HG02610 (cell line): ENCODE measurements around the gene GRIK3.
"Not testable (repeated sequence)": the region's sequence is repeated elsewhere in the genome, so short reads cannot be mapped to it uniquely, and the experiment has no call there.

Experiments
- ATAC-seq: cut with Tn5 transposase; IDR thresholded peaks from one replicate; pipeline ENCODE4 v1.9.1; 2021; ENCODE audit warnings: mild to moderate bottlenecking, moderate library complexity; ENCODE audit not compliant: unreplicated experiment

Gene GRIK3

GRCh38 chr1:36771240-36771639, 263.1 kb downstream of the GRIK3 start:
- ATAC-seq: no peak

- ATAC-seq: no peak
Measured at GRCh38 chr1:36769886-36770830, 264.2 kb downstream of the GRIK3 start.

- ATAC-seq: no peak
Measured at GRCh38 chr1:36768486-36769178, 265.7 kb downstream of the GRIK3 start.

- ATAC-seq: not testable (repeated sequence)
Measured at GRCh38 chr1:36767429-36767828, 266.9 kb downstream of the GRIK3 start.

GRCh38 chr1:36766481-36766880, 267.8 kb downstream of the GRIK3 start:
- no peak for ATAC-seq

GRCh38 chr1:36765785-36766300, 268.5 kb downstream of the GRIK3 start:
- ATAC-seq: no peak

GRCh38 chr1:36764798-36765197, 269.5 kb downstream of the GRIK3 start:
- no peak for ATAC-seq

GRCh38 chr1:36763771-36764170, 270.5 kb downstream of the GRIK3 start:
- ATAC-seq: no peak

- no peak for ATAC-seq
Measured at GRCh38 chr1:36762174-36762573, 272.1 kb downstream of the GRIK3 start.

GRCh38 chr1:36761113-36761512, 273.2 kb downstream of the GRIK3 start:
- ATAC-seq: no peak

- ATAC-seq: no peak
Measured at GRCh38 chr1:36760081-36760480, 274.2 kb downstream of the GRIK3 start.

- ATAC-seq: no peak
Measured at GRCh38 chr1:36759355-36759754, 275.0 kb downstream of the GRIK3 start.

GRCh38 chr1:36755303-36756230, 278.7 kb downstream of the GRIK3 start:
- no peak for ATAC-seq

- no peak for ATAC-seq
Measured at GRCh38 chr1:36754366-36754765, 279.9 kb downstream of the GRIK3 start.

- ATAC-seq: no peak
Measured at GRCh38 chr1:36753451-36753850, 280.9 kb downstream of the GRIK3 start.

GRCh38 chr1:36752891-36753361, 281.4 kb downstream of the GRIK3 start:
- ATAC-seq: no peak

- ATAC-seq: no peak
Measured at GRCh38 chr1:36752431-36752830, 281.9 kb downstream of the GRIK3 start.

- ATAC-seq: no peak
Measured at GRCh38 chr1:36751525-36751924, 282.8 kb downstream of the GRIK3 start.

- ATAC-seq: no peak
Measured at GRCh38 chr1:36748466-36748865, 285.8 kb downstream of the GRIK3 start.
